Right lobe of liver (tissue), 6 donors: ENCODE results near the gene HMG20B. TPM values are rescaled to one million over a fixed set of nuclear protein-coding genes. Genes with fewer than 3 reads are reported as not detected.

Experiments
- ATAC-seq, 4 donors: fragments of 200-7000 bp; cut with Tn5 transposase; one replicate each; pipeline ENCODE4 v1.9.1; 2020; ENCODE audit warnings: mild to moderate bottlenecking in 4 of 4, moderate library complexity in 4 of 4
- DNase-seq, 3 donors: peaks; one replicate each; pipeline ENCODE4 v3.0.0-alpha.2; 2020
- H3K27ac ChIP-seq, 3 donors: fragments of 200-600 bp; one replicate each; pipeline ENCODE4 v1.8.0; 2022
- H3K27me3 ChIP-seq, 2 donors: fragments of 200-600 bp; one replicate each; pipeline ENCODE4 v1.8.0; 2022
- H3K36me3 ChIP-seq, 4 donors: fragments of 200-600 bp; sonication (generic) in 1 of 4; one replicate each; pipeline versions ENCODE4 v1.5.1 to v1.8.0; 2017 to 2022; ENCODE audit warnings: control low read depth in 1 of 4
- H3K4me1 ChIP-seq, 4 donors: fragments of 200-600 bp; sonication (generic) in 1 of 4; one replicate each; pipeline versions ENCODE4 v1.5.1 to v1.8.0; 2017 to 2022; ENCODE audit warnings: control low read depth in 1 of 4
- H3K4me3 ChIP-seq, 3 donors: fragments of 200-600 bp; one replicate each; pipeline ENCODE4 v1.8.0; 2022
- H3K9me3 ChIP-seq, 4 donors: fragments of 200-600 bp; sonication (generic) in 1 of 4; one replicate each; pipeline versions ENCODE4 v1.5.1 to v1.8.0; 2017 to 2022; ENCODE audit warnings: control low read depth in 1 of 4
- CTCF ChIP-seq, 4 donors: fragments of 200-600 bp in 3 of 4; fragments of 450-650 bp in 1 of 4; IDR thresholded peaks; one replicate each; pipeline versions ENCODE4 v1.5.1 to v1.8.0; 2016 to 2022; ENCODE audit warnings: antibody characterized with exemption in 4 of 4, mild to moderate bottlenecking in 2 of 4
- POLR2A ChIP-seq: fragments of 450-650 bp; IDR thresholded peaks from one replicate; pipeline ENCODE4 v1.6.1; 2017; ENCODE audit warnings: antibody characterized with exemption, mild to moderate bottlenecking
- WGBS: methylation state at CpG from one replicate; pipeline ENCODE4 v1.1.6; 2018; ENCODE audit warnings: low coverage, low lambda C conversion rate; ENCODE audit not compliant: insufficient coverage; ENCODE audit errors: missing lambda C conversion rate; 5-methylcytosine and 5-hydroxymethylcytosine counted together
- intact Hi-C, 2 donors: fragments of 100-400 bp; cut with DNase I; formaldehyde crosslinking; loops; one replicate each; pipeline versions ENCODE4 v1.11.2 to v1.14.1; 2022
- total RNA-seq, 6 experiments: library from RNA; depleted of rRNA in 2 of 6; stranded (reverse); fragments of >200 nt in 2 of 6; fragmentation: NEBNext Ultra II Directional in 3 of 6; extraction: Animal tissue kit (Norgen Biotek cat#: 25700) in 3 of 6; gene quantifications; one replicate each; pipeline versions ENCODE4 v1.1.0 to v1.2.4, GENCODE V29; 2016 to 2023
- donor health status: DM: no; HTN: yes; CAD: no.
- donor health status: DM: no; HTN: no; CAD: no.
- donor health status: DM: no; HTN: no; CAD: no.
- donor health status: DM: no; HTN: yes; CAD: no.
- donor health status: DM: no; HTN: yes; CAD: no.

The HMG20B gene
- total RNA-seq, 6 experiments from 2014 or later = 30.7 to 58.6 (median 33.3) TPM

- Histone ChIP-seq H3K9me3 (no peaks in the 10 kb centered on the region), H3K27ac (no peak within 1 kb of the TSS), H3K4me1 (no peaks in the 10 kb centered on the region), H3K4me3 (peak within 1 kb of the TSS; percentile 12 to 28 (median 26)), H3K36me3 (no peaks in the 10 kb centered on the region), H3K27me3 (no peaks in the 10 kb centered on the region)
- ATAC-seq = peak in 3 of 4 donors; percentile 16 to 27 (median 20)
- DNase-seq = no peak
- TF ChIP-seq POLR2A (no peak), CTCF (IDR thresholded peaks at IDR 0.05) (no peak)
- intact Hi-C loops = no loop called here
- under 1% methylated on average over 17 of the region's 84 CpGs for WGBS
Measured at GRCh38 chr19:3585301-3586126, 12.8 kb downstream of the HMG20B start, which contains the start of gene GIPC3. Gene GIPC3, plus strand, starts transcription at chr19:3585478. Its CDS starts 120 bp downstream, at chr19:3585598.

GRCh38 chr19:3586127-3586626 lies 13.4 kb downstream of the HMG20B start:
- WGBS = 8% methylated on average over 5 of the region's 16 CpGs
- intact Hi-C loops = no loop called here
- Histone ChIP-seq H3K4me1 (no peaks in the 10 kb centered on the region), H3K4me3 (peak overlapping the region; percentile 7 to 28 (median 26)), H3K9me3 (no peaks in the 10 kb centered on the region), H3K27ac (no peak overlapping the region), H3K27me3 (no peaks in the 10 kb centered on the region), H3K36me3 (no peaks in the 10 kb centered on the region)
- ATAC-seq (peak in 3 of 4 donors; percentile 16 to 50 (median 34)), DNase-seq (no peak)
- TF ChIP-seq CTCF (IDR thresholded peaks at IDR 0.05) (peak; percentile 31 to 34 (median 33)), POLR2A (no peak)

GRCh38 chr19:3586707-3587346 lies 14.1 kb downstream of the HMG20B start:
- DNase-seq = no peak
- ATAC-seq = peak in 3 of 4 donors; percentile 13 to 35 (median 16)
- Histone ChIP-seq H3K36me3 (no peaks in the 10 kb centered on the region), H3K27ac (no peak overlapping the region), H3K4me1 (peaks cover 0 to under 1% (median 0%) of the 10 kb centered on the region in 4 donors), H3K4me3 (no peak overlapping the region), H3K27me3 (no peaks in the 10 kb centered on the region), H3K9me3 (no peaks in the 10 kb centered on the region)
- intact Hi-C loops = no loop called here
- TF ChIP-seq POLR2A (no peak), CTCF (IDR thresholded peaks at IDR 0.05) (no peak)
- WGBS = 49% methylated on average over 4 of the region's 31 CpGs

GRCh38 chr19:3589439-3589838 lies 16.7 kb downstream of the HMG20B start:
- Histone ChIP-seq H3K36me3 (no peaks in the 10 kb centered on the region), H3K4me1 (peaks cover 0 to 6% (median 0%) of the 10 kb centered on the region in 4 donors), H3K27ac (no peak overlapping the region), H3K9me3 (no peaks in the 10 kb centered on the region), H3K4me3 (no peak overlapping the region), H3K27me3 (no peaks in the 10 kb centered on the region)
- TF ChIP-seq CTCF (IDR thresholded peaks at IDR 0.05) (no peak), POLR2A (no peak)
- WGBS = no CpG with 5 or more reads among the region's 11 CpGs
- intact Hi-C loops = no loop called here
- DNase-seq (no peak), ATAC-seq (no peak)
